A673 (cell line): ENCODE data around the gene WNT7A.

Experiments
- EZH2 ChIP-seq: fragments of 200-600 bp; sonication (generic); IDR thresholded peaks from 2 replicates; pipeline ENCODE4 v1.6.1; 2017; ENCODE audit warnings: borderline replicate concordance, low read depth, mild to moderate bottlenecking, mixed read lengths, antibody characterized with exemption, low read length; ENCODE audit not compliant: poor library complexity, severe bottlenecking
- TF ChIP-seq, protein P1 (sequence below): fragments of 300-800, 200-600 bp; sonication (generic); conservative IDR thresholded peaks from 2 replicates; pipeline ENCODE4 v1.5.1; 2017; ENCODE audit warnings: low read depth, mild to moderate bottlenecking, antibody characterized with exemption, low read length, moderate library complexity, mixed read lengths

DNA sequence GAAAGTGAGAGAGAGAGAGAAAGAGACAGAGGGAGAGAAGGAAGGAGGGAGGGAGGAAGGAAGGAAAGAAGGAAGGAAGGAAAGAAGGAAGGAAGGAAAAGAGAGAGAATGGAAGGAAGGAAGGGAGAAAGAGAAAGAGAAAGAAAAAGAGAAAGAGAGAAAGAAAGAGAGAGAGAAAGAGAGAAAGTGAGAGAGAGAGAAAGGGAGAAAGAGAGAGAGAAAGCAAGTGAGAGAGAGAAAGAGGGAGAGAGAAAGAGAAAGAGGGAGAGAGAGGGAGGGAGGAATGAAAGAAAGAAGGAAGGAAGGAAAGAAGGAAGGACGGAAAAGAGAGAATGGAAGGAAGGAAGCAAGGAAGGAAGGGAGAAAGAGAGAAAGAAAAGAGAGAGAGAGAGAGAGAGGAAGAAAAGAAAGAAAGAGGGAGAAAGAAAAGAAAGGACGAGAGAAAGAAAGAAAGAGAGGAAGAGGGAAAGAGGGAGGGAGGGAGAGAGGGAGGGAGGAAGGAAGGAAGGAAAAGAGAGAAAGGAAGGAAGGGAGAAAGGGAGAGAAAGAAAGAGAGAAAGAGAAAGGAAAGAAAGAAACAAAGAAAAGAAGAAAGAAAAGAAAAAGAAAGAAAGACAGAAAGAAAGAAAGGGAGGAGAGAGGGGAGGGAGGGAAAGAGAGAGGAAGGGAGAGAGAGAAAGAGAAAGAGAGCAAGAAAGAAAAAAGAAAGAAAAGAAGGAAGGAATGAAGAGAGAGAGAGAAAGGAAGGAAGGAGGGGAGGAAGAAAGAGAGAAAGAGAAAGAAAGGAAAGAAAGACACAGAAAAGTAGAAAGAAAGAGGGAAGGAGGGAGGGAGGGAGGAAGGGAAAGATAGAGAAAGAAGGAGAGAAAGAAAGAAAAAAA, 10.8 kb downstream of the WNT7A start:
- TF ChIP-seq, protein P1, sequence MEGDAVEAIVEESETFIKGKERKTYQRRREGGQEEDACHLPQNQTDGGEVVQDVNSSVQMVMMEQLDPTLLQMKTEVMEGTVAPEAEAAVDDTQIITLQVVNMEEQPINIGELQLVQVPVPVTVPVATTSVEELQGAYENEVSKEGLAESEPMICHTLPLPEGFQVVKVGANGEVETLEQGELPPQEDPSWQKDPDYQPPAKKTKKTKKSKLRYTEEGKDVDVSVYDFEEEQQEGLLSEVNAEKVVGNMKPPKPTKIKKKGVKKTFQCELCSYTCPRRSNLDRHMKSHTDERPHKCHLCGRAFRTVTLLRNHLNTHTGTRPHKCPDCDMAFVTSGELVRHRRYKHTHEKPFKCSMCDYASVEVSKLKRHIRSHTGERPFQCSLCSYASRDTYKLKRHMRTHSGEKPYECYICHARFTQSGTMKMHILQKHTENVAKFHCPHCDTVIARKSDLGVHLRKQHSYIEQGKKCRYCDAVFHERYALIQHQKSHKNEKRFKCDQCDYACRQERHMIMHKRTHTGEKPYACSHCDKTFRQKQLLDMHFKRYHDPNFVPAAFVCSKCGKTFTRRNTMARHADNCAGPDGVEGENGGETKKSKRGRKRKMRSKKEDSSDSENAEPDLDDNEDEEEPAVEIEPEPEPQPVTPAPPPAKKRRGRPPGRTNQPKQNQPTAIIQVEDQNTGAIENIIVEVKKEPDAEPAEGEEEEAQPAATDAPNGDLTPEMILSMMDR: no peak
- no peak for TF ChIP-seq EZH2
